ENCODE measurements around the gene GLIPR1. TPM values are rescaled to one million over a fixed set of nuclear protein-coding genes. Genes with fewer than 3 reads are reported as not detected.

Gene GLIPR1
- total RNA-seq, 1 donor from 2014 or later = 0.84 TPM

DNA sequence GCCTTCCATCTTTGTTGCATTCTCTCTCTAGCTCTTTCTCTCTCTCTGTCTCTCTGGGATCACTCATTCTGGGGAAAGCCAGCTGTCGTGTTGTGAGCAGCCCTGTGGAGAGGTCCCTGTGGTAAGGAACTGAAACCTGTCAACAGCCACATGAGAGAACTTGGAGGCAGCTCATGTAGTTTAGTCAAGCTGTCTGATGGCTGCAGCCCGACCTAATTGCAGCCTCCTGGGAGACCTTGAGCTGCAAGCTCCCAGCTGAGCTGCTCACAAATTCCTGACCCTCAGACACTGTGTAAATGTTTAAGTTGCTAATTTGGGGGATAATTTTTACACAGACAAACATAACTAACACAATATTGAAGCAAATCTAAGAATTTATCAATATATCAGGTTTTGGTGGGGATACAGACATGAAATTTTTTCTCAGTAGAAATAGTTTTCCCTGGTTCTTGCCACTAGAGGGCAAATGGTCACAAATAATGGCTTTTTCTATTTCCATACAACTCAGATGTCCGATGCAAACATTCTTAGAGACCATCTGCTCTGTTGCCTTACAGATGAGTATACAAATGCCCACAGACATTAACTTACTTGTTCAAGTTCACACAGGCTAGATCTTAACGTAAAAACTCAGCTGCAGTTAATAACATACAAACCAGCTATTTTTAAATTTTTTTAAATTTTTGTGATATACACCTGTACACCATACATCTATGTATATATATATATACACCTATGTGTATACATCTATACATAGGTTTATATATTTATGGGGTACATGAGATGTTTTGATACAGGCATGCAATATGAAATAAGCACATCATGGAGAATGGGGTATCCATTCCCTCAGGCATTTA, 46.3 kb downstream of the GLIPR1 start:
- Mint-ChIP-seq H3K27me3 (ENCODE audit: low read depth) (no peaks in the 10 kb centered on the region), H3K36me3 (ENCODE audit: low read depth) (no peaks in the 10 kb centered on the region), H3K27ac (ENCODE audit: unreplicated experiment) (no peak overlapping the region), H3K9me3 (no peaks in the 10 kb centered on the region), H3K4me3 (no peak overlapping the region), H3K4me1 (peaks cover 14% of the 10 kb centered on the region)
- TF ChIP-seq, protein P1, sequence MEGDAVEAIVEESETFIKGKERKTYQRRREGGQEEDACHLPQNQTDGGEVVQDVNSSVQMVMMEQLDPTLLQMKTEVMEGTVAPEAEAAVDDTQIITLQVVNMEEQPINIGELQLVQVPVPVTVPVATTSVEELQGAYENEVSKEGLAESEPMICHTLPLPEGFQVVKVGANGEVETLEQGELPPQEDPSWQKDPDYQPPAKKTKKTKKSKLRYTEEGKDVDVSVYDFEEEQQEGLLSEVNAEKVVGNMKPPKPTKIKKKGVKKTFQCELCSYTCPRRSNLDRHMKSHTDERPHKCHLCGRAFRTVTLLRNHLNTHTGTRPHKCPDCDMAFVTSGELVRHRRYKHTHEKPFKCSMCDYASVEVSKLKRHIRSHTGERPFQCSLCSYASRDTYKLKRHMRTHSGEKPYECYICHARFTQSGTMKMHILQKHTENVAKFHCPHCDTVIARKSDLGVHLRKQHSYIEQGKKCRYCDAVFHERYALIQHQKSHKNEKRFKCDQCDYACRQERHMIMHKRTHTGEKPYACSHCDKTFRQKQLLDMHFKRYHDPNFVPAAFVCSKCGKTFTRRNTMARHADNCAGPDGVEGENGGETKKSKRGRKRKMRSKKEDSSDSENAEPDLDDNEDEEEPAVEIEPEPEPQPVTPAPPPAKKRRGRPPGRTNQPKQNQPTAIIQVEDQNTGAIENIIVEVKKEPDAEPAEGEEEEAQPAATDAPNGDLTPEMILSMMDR (conservative IDR thresholded peaks at IDR 0.05) = peak; percentile 90
- peak; percentile 4 for DNase-seq (ENCODE audit: low read depth, low spot score)

DNA sequence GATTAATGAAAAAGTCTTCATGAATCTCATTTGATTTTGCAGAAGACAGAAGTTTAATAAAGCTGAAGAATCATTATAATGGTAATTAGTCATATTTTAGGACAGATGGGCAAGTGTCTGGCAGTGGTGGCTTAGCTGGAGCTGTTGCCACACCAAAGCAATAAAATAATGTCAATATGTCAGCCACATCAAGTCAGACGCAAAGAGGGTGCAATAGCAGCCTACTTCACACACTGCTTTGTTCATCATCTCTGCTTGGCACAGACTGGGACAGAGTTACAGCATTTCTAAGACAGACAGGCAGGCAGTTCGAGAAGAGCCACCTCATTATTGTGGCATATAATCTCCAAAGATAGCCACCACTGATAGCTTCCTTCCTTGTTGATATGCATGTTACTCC, 47.7 kb downstream of the GLIPR1 start:
- Mint-ChIP-seq H3K36me3 (ENCODE audit: low read depth) (no peaks in the 10 kb centered on the region), H3K4me3 (no peak overlapping the region)

DNA sequence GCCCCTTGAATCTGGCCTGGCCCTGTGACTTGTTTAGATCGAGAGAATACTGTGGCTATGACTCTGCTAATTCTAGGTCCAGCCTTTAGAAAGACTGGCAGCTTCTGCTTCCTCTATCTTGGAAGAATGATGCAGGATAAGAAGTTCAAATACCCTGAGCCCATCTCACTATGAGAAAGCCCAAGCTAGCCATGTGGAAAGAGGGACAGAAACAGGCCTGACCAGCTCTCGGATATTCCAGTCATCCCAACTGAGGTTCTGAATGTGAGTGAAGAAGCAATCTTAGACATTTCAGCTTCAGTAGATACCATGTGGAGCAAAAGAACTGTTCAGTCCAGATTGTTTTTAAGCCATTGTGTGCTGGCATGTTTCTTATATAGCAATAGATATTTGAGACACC, 48.1 kb downstream of the GLIPR1 start:
- H3K4me1 Mint-ChIP-seq = peaks cover 14% of the 10 kb centered on the region
- no peak overlapping the region for H3K27ac Mint-ChIP-seq (ENCODE audit: unreplicated experiment)
- DNase-seq (ENCODE audit: low read depth, low spot score) = no peak
- no peaks in the 10 kb centered on the region for H3K36me3 Mint-ChIP-seq (ENCODE audit: low read depth)
- TF ChIP-seq, protein P1 (conservative IDR thresholded peaks at IDR 0.05) = no peak
- no peak overlapping the region for H3K4me3 Mint-ChIP-seq
- H3K27me3 Mint-ChIP-seq (ENCODE audit: low read depth) = no peaks in the 10 kb centered on the region
- no peaks in the 10 kb centered on the region for H3K9me3 Mint-ChIP-seq

More for the DNA sequence above, 47.7 kb downstream of the GLIPR1 start:
- H3K4me1 Mint-ChIP-seq = peaks cover 14% of the 10 kb centered on the region
- TF ChIP-seq, protein P1 (conservative IDR thresholded peaks at IDR 0.05) = no peak
- H3K27ac Mint-ChIP-seq (ENCODE audit: unreplicated experiment) = no peak overlapping the region
- no peaks in the 10 kb centered on the region for H3K27me3 Mint-ChIP-seq (ENCODE audit: low read depth)
- no peaks in the 10 kb centered on the region for H3K9me3 Mint-ChIP-seq
- DNase-seq (ENCODE audit: low read depth, low spot score) = no peak

DNA sequence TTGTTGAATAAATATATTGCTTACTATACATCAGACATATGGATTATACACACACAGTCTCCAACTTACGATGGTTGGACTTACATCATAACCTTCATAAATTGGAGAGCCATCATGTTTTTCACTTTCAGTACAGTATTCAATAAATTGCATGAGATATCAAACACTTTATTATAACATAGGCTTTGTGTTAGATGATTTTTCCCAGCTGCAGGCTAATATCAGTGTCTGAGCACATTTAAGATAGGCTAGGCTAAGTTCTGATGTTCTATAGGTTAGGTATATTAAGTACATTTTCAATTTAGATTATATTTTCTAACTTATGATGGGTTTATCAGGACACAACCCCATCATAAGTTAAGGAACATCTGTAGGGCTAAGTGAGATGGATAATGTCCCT, 48.8 kb downstream of the GLIPR1 start:
- no peaks in the 10 kb centered on the region for H3K9me3 Mint-ChIP-seq
- H3K4me3 Mint-ChIP-seq = no peak overlapping the region
- H3K36me3 Mint-ChIP-seq (ENCODE audit: low read depth) = no peaks in the 10 kb centered on the region
- H3K27me3 Mint-ChIP-seq (ENCODE audit: low read depth) = no peaks in the 10 kb centered on the region
- no peak for DNase-seq (ENCODE audit: low read depth, low spot score)
- H3K27ac Mint-ChIP-seq (ENCODE audit: unreplicated experiment) = no peak overlapping the region
- H3K4me1 Mint-ChIP-seq = peaks cover 14% of the 10 kb centered on the region
- TF ChIP-seq, protein P1 (conservative IDR thresholded peaks at IDR 0.05) = no peak

DNA sequence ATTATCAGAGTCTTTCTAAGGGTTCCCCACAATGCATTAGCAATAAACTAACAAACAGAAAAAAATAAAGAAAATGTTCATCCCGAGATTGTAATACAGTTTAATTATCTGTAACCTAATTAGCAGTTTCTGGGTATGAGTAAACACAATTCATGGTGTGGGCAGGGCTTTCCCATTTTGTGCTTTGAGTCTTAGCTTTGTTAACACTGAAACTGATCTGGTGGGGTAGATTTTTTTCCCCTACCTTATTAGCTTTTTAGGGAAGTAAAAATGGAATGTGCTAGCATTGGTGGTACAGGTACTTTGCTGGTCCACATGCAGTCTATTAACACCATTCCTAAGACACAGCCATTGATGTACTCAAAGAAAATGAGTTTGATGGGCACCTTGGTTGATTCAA, 49.3 kb downstream of the GLIPR1 start:
- TF ChIP-seq, protein P1 (conservative IDR thresholded peaks at IDR 0.05) = no peak
- no peak for DNase-seq (ENCODE audit: low read depth, low spot score)
- no peaks in the 10 kb centered on the region for H3K36me3 Mint-ChIP-seq (ENCODE audit: low read depth)
- H3K27ac Mint-ChIP-seq (ENCODE audit: unreplicated experiment) = no peak overlapping the region
- H3K27me3 Mint-ChIP-seq (ENCODE audit: low read depth) = no peaks in the 10 kb centered on the region
- H3K4me3 Mint-ChIP-seq = no peak overlapping the region
- H3K9me3 Mint-ChIP-seq = no peaks in the 10 kb centered on the region
- H3K4me1 Mint-ChIP-seq = peaks cover 14% of the 10 kb centered on the region
